GM21515 (cell line): Measurements from ENCODE around the gene TMEM163.
"Not testable (repeated sequence)": the region's sequence is repeated elsewhere in the genome, so short reads cannot be mapped to it uniquely, and the experiment has no call there.

Source experiments
- ATAC-seq: cut with Tn5 transposase; IDR thresholded peaks from one replicate; pipeline ENCODE4 v1.9.1; 2021; ENCODE audit not compliant: unreplicated experiment

The TMEM163 gene

DNA sequence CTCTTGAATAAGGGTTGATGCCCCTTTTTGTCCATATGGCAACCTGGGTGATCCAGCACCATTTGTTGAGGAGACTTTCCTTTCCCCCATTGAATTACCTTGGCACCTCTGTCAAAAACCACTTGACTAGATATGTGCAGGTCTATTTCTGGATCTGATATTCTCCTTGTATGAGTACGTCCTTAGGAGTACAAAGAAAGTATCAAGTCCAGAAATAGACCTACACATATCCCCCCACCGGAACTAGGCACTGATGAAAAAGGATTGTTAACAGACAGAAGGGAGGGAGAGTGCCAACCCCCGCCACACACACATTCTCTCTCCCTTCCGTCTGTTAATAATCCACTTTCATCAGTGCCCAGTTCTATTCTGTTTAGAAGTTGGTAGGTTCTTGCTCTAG, 225.0 kb downstream of the TMEM163 start:
- no peak for ATAC-seq

DNA sequence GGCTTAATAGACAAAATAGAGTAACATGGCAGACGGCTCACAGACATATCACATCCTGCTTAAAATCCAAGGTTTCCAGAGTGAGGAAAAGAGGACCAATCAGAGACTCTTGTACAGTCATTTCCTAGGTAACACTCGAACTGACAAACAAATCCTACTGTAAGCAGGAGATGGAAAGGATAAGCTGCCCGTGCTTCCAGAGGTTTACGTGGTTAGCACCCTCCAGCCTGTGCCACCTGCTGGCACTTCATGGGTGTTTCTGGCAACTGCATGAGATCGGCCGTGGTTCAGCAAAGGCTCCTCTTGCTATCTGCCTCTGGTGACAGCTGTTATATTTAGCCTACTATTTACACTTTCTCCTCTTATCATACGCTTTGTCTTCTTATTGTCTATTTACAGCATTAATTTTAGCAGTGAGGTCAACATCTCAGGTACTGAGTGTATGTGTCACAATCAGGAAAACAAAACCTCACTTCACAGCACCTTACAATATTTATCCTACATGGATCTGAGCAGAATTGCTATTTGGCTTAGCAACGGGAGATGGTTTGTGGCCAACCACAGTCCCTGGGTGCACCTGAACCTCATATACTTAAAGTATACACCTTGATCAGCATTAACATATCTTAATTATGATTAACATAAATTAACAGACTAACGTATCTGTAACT, 226.9 kb downstream of the TMEM163 start:
- no peak for ATAC-seq

GRCh38 chr2:134491022-134491421, 227.8 kb downstream of the TMEM163 start:
- ATAC-seq = no peak

DNA sequence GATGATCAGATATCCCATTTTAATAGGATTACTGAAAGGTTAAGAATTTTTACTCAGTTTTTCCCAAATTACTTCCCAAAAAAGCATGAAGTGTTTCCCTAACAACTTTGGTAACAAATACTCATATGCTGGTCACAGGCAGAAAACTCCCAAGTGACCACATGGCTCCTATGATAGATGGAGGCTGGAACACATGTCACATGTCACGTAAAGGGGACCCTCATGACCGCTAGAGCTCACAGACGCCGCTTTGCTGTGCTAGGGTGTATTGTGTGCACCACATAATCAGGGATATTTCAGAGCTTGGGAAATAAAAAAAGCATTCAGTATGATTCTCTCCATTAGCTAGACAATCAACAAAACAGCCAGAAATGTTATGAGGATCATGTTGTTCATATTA, 228.2 kb downstream of the TMEM163 start:
- no peak for ATAC-seq

DNA sequence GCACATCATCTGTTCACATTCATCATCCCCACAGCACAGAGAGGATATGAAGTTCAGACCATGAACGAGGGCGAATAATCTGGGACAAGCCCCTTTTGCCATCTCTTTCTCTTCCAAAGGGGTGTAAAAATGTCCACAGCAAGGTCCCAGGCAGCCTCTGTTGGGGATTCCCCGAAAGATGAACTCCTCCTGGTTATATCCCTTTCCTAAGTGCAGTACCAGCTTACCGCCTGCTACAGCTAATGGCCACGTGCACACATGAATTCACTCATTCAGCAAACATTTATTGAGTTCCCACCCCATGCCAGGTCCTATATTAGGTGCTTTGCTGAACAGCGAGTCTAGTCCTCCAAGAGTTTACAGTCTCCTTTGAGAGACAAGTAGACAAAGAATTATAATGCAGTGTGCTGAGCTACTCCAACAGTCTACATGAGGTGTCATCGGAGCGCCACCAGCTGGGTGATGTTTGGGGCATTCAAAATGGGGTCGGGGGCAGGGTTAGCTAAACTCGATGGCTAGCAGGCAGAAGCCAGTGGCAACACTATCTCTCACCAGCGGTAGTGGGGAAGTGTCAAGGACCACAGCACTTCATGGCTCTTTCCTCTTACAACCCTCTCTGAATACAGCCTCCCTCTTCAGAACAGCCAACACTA, 228.9 kb downstream of the TMEM163 start:
- ATAC-seq = no peak

GRCh38 chr2:134482766-134483340, 235.9 kb downstream of the TMEM163 start:
- ATAC-seq = no peak

- no peak for ATAC-seq
Measured at GRCh38 chr2:134482131-134482723, 236.6 kb downstream of the TMEM163 start.

- no peak for ATAC-seq
Measured at GRCh38 chr2:134479696-134480330, 239.0 kb downstream of the TMEM163 start.

- ATAC-seq = not testable (repeated sequence)
Measured at GRCh38 chr2:134476982-134477381, 241.8 kb downstream of the TMEM163 start.

GRCh38 chr2:134470561-134471168, 248.1 kb downstream of the TMEM163 start:
- ATAC-seq = no peak

DNA sequence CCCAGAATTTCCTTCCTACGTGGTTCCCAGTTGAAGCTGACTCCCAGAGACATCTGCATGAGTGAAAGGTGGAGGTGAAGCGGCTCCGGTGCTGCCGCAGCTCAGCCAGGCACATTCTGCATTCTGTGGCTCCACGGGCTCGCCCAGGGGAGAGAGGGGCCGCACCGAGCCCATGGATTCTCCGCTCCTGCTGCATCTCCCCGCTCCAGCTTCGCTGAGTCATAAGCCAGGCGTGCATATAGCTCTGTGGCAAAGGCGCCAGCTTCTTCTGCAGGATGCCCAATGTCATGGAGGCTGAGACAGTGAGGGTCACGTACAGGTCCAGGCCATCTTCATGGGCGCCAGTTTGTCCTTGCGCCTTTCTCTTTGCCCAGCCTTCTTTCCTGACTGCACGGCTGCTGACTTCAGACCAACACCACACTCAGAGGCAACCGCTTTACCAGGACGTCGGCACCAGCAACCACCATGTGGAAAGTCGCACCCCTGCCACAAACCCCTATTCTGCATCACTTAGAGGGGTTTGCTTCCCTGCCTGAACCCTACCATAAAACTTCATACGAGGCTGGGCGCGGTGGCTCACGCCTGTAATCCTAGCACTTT, 249.2 kb downstream of the TMEM163 start:
- no peak for ATAC-seq

DNA sequence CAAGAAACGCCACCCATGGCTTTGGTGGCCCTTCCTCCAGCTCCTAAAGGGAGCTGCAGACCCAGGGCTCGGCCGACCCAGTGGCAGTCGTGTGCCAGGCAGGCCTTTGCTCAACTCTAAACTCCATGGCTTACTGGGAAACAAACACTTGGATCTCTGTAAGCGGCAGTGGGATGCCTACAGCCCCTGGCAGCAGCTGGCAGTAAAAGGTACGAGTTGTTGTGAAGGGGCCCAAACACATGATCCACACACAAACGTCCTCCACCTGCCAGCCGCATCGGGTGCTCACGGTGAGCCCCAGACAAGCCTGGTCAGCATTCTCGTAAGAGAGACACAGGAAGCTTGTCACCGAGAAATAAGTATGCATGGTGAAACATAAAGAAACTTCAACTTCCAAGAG, 250.0 kb downstream of the TMEM163 start:
- ATAC-seq = no peak

GRCh38 chr2:134468164-134468563, 250.6 kb downstream of the TMEM163 start:
- no peak for ATAC-seq

GRCh38 chr2:134466141-134466540, 252.7 kb downstream of the TMEM163 start:
- ATAC-seq = no peak

GRCh38 chr2:134465228-134466105, 253.3 kb downstream of the TMEM163 start:
- ATAC-seq = no peak

DNA sequence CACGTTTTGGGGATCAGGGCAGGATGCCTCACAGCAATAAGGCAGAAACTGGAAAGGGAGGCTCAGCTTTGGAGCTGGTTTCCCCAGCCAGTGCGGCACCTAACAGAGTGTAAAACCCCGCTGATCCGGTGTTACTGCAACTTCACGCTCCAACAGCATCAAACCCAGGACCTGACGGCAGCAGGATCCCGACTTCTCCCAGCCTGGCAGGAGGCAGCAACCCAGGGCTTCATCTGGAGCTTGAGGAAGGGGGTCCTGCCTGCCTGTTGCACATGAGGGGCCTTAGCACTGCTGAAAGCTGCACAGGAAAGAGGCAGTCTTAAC, 255.1 kb downstream of the TMEM163 start:
- ATAC-seq = no peak

GRCh38 chr2:134462791-134463698, 255.8 kb downstream of the TMEM163 start:
- no peak for ATAC-seq

GRCh38 chr2:134462275-134462674, 256.5 kb downstream of the TMEM163 start:
- ATAC-seq = no peak

- no peak for ATAC-seq
Measured at GRCh38 chr2:134461511-134461910, 257.3 kb downstream of the TMEM163 start.
